K562 (cell line): Measurements from ENCODE around the gene BORCS8. TPM values are rescaled to one million over a fixed set of nuclear protein-coding genes. Genes with fewer than 3 reads are reported as not detected.
A peak's percentile ranks its signal among the peaks of the same experiment; 100 is the strongest.

Experiments
- ATF1 ChIP-seq, 2 experiments: fragments of 450-650 bp in 1 of 2; IDR thresholded peaks; 2 replicates each; pipeline ENCODE4 v1.6.1; 2016; ENCODE audit warnings: missing compliant biosample characterization in 1 of 2, missing genetic modification characterization in 1 of 2
- C11orf30 ChIP-seq: fragments of 450-650 bp; IDR thresholded peaks from 2 replicates; pipeline ENCODE4 v1.6.1; 2016; ENCODE audit warnings: low read depth, mild to moderate bottlenecking
- CHCHD3 ChIP-seq: fragments of 250-450 bp; sonication (Bioruptor Pico); IDR thresholded peaks from 2 replicates; pipeline ENCODE4 v2.1.2; 2022; ENCODE audit warnings: mild to moderate bottlenecking
- EGR1 ChIP-seq: fragments of 450-650 bp; conservative IDR thresholded peaks from 2 replicates; pipeline ENCODE4 v1.6.1; 2017; ENCODE audit warnings: mild to moderate bottlenecking
- ETV5 ChIP-seq: sonication (generic); formaldehyde crosslinking; IDR thresholded peaks from 2 replicates; pipeline ENCODE4 v1.4.0; 2020; ENCODE audit warnings: low read depth, mild to moderate bottlenecking, missing genetic modification reagents
- HMGN3 ChIP-seq: IDR thresholded peaks from 2 replicates; pipeline ENCODE4 v1.6.1; 2011; ENCODE audit warnings: borderline replicate concordance, low read depth, mild to moderate bottlenecking, mixed read lengths, low read length; ENCODE audit not compliant: insufficient read length; ENCODE audit errors: extremely low read depth
- KDM5B ChIP-seq: fragments of 200-600 bp; sonication (generic); IDR thresholded peaks from 2 replicates; pipeline ENCODE4 v1.6.1; 2012; ENCODE audit warnings: low read depth, mild to moderate bottlenecking, moderate library complexity, low read length, control low read depth, inconsistent platforms; ENCODE audit not compliant: insufficient replicate concordance
- MBD2 ChIP-seq: sonication (generic); IDR thresholded peaks from 2 replicates; pipeline ENCODE4 v1.6.1; 2016; ENCODE audit warnings: low read depth, borderline replicate concordance
- MYC ChIP-seq, 2 experiments: fragments of 250-450 bp in 1 of 2; sonication (Bioruptor Pico) in 1 of 2; IDR thresholded peaks; 2 replicates each; pipeline versions ENCODE4 v1.5.1 to v1.6.1; 2012 to 2021; ENCODE audit warnings: low read depth in 2 of 2, borderline replicate concordance in 1 of 2, improper control_type of control experiment in 1 of 2, low read length in 1 of 2, mild to moderate bottlenecking in 1 of 2, moderate library complexity in 1 of 2
- NCOR1 ChIP-seq: fragments of 450-650 bp; IDR thresholded peaks from 2 replicates; pipeline ENCODE4 v1.6.1; 2016; ENCODE audit warnings: mild to moderate bottlenecking, moderate library complexity
- PHF8 ChIP-seq: fragments of 200-600 bp; sonication (generic); IDR thresholded peaks from 2 replicates; pipeline ENCODE4 v1.6.1; 2012; ENCODE audit warnings: mixed run types, mild to moderate bottlenecking, inconsistent platforms, low read length, moderate library complexity, borderline replicate concordance
- RBM22 ChIP-seq: fragments of 200-400 bp; formaldehyde crosslinking; IDR thresholded peaks from 2 replicates; pipeline ENCODE4 v1.6.1; 2018; ENCODE audit warnings: low read length, low read depth; ENCODE audit not compliant: poor library complexity, severe bottlenecking
- SMARCE1 ChIP-seq: fragments of 450-650 bp; IDR thresholded peaks from 2 replicates; pipeline ENCODE4 v1.7.1; 2016; ENCODE audit warnings: mild to moderate bottlenecking
- STAT6 ChIP-seq: sonication (generic); formaldehyde crosslinking; IDR thresholded peaks from 2 replicates; pipeline ENCODE4 v1.8.1; 2023; ENCODE audit warnings: mild to moderate bottlenecking, missing genetic modification reagents
- TAF9B ChIP-seq: fragments of 450-650 bp; IDR thresholded peaks from 2 replicates; pipeline ENCODE4 v1.6.1; 2018; ENCODE audit warnings: mild to moderate bottlenecking; ENCODE audit not compliant: partially characterized antibody
- ZNF639 ChIP-seq, 2 experiments: fragments of 200-800 bp in 1 of 2; sonication (Bioruptor generic) in 1 of 2; sonication (generic) in 1 of 2; formaldehyde crosslinking in 1 of 2; IDR thresholded peaks in 1 of 2; conservative IDR thresholded peaks in 1 of 2; 2 replicates each; pipeline versions ENCODE4 v1.5.0 to v1.6.1; 2016 to 2020; ENCODE audit warnings: missing compliant biosample characterization in 1 of 2, missing genetic modification characterization in 1 of 2, missing genetic modification reagents in 1 of 2
- ZNF668 ChIP-seq: fragments of 250-450 bp; sonication (Bioruptor Pico); IDR thresholded peaks from 2 replicates; pipeline ENCODE4 v1.8.0; 2022; ENCODE audit warnings: mild to moderate bottlenecking, inconsistent platforms
- ZNF707 ChIP-seq: fragments of 250-450 bp; sonication (Bioruptor Pico); conservative IDR thresholded peaks from 2 replicates; pipeline ENCODE4 v1.8.0; 2022; ENCODE audit warnings: inconsistent platforms, mild to moderate bottlenecking, moderate library complexity
- ZSCAN29 ChIP-seq: fragments of 450-650 bp; IDR thresholded peaks from 2 replicates; pipeline ENCODE4 v1.6.1; 2017
- polyA plus RNA-seq, 8 experiments: library from polyadenylated mRNA; depleted of rRNA in 4 of 8; stranded (reverse) in 5 of 8; unstranded in 3 of 8; fragments of >200 nt; fragmentation: Nextera tagmentation in 2 of 8; fragmentation: Illumina TruSeq in 1 of 8; extraction: Ambion mirVana in 2 of 8; extraction: Trizol in 1 of 8; gene quantifications; 2 replicates each; pipeline versions ENCODE4 v1.2.1 to v1.2.3, GENCODE V29; 2011 to 2014; ENCODE audit warnings: inconsistent platforms in 1 of 8, missing spikeins in 1 of 8
- total RNA-seq, 7 experiments: library from RNA; depleted of rRNA in 6 of 7; stranded (reverse); fragments of >200 nt in 6 of 7; fragmentation: Illumina TruSeq in 2 of 7; extraction: Trizol in 2 of 7; gene quantifications; 2 replicates each; pipeline versions ENCODE4 v1.2.1 to v1.2.3, GENCODE V29; 2011 to 2021; ENCODE audit warnings: low replicate concordance in 1 of 7

Gene BORCS8
- total and polyA plus RNA-seq, 9 of the 15 experiments (the other 6 are each of a cell fraction or from before 2014, with no cell fraction given) = 4.6 to 33.6 (median 16.3) TPM

- TF ChIP-seq ETV5 (CRISPR knock-in tag) (peak; percentile 89), SMARCE1 (0 out of 2 replicates have a peak, but pooled peaks have one; percentile 33), ATF1 (CRISPR knock-in tag; IDR thresholded peaks at IDR 0.05) (no peak), ATF1 (tag; IDR thresholded peaks at IDR 0.05) (peak; percentile 81), PHF8 (peak; percentile 78; the same call in 1 of the 2 replicates), ZNF707 (CRISPR knock-in tag) (peak; percentile 50; the same call in 1 of the 2 replicates), HMGN3 (peak; percentile 64), ZNF639 (CRISPR knock-in tag; conservative IDR thresholded peaks at IDR 0.05 in 1 of 2, IDR thresholded peaks at IDR 0.05 in 1 of 2) (peak in 1 of 2 experiments; percentile 94; a peak in 2 of 4 replicates), CHCHD3 (CRISPR knock-in tag) (0 out of 2 replicates have a peak, but pooled peaks have one; percentile 23), EGR1 (peak; percentile 60), C11orf30 (peak; percentile 99), STAT6 (CRISPR knock-in tag) (peak; percentile 38; the same call in 1 of the 2 replicates), RBM22 (peak; percentile 90), MYC (IDR thresholded peaks at IDR 0.05; ENCODE audit: low read depth, low read length) (peak; percentile 63; the same call in 1 of the 2 replicates), MYC (CRISPR knock-in tag; IDR thresholded peaks at IDR 0.05; ENCODE audit: borderline replicate concordance, low read depth) (peak; percentile 88; the same call in 1 of the 2 replicates), KDM5B (peak; percentile 85), TAF9B (peak; percentile 94), ZNF668 (CRISPR knock-in tag) (no peak), NCOR1 (peak; percentile 33; the same call in 1 of the 2 replicates), MBD2 (peak; percentile 78; the same call in 1 of the 2 replicates), ZSCAN29 (peak; percentile 74; the same call in 1 of the 2 replicates)
These were observed at the start of gene BORCS8, which contains the start of gene RFXANK (continued) for GRCh38 chr19:19192078-19192882.
